ENCODE results near the gene PRKCE. TPM values are rescaled to one million over a fixed set of nuclear protein-coding genes. Genes with fewer than 3 reads are reported as not detected.
A peak's percentile ranks its signal among the peaks of the same experiment; 100 is the strongest.

Gene PRKCE
- total and polyA plus RNA-seq, 7 donors: 3.0 to 21.9 (median 15.8) TPM

- H3K27ac ChIP-seq: peak overlapping the region in 2 of 4 donors; percentile 83 to 87
- H3K36me3 ChIP-seq: no peaks in the 10 kb centered on the region
- intact Hi-C loops (cut with DNase I): loop anchor here (5.0 kb wide), 1 partner anchor 168 kb away; the partner anchor contains the start of gene PRKCE
- no peak for DNase-seq
- no peaks in the 10 kb centered on the region for H3K27me3 ChIP-seq
- H3K9me3 ChIP-seq: no peaks in the 10 kb centered on the region
- TF ChIP-seq EP300 (IDR thresholded peaks at IDR 0.05) (no peak), POLR2A (IDR thresholded peaks at IDR 0.05) (no peak), CTCF (IDR thresholded peaks at IDR 0.05) (no peak), POLR2AphosphoS5 (IDR thresholded peaks at IDR 0.05) (no peak)
- H3K4me3 ChIP-seq: no peak overlapping the region
- 93% methylated on average over 7 of the region's 7 CpGs for WGBS, 2 donors
- peaks cover 0 to 99% (median 85%) of the 10 kb centered on the region in 4 donors for H3K4me1 ChIP-seq
Measured at GRCh38 chr2:45820048-45820447, 168.6 kb downstream of the PRKCE start.

- intact Hi-C loops (cut with DNase I): loop anchor here (2.0 to 5.0 kb wide), 2 partner anchors 63 to 169 kb away; partner anchors contain the start of gene PRKCE
- TF ChIP-seq EP300 (IDR thresholded peaks at IDR 0.05) (peak in 2 of 4 donors; percentile 47 to 73), POLR2A (IDR thresholded peaks at IDR 0.05) (no peak), POLR2AphosphoS5 (IDR thresholded peaks at IDR 0.05) (peak; percentile 6 to 64 (median 57))
- 54 to 78% methylated on average over 9 of the region's 9 CpGs for WGBS, 2 donors
- Histone ChIP-seq H3K4me3 (no peak overlapping the region), H3K27me3 (no peaks in the 10 kb centered on the region), H3K9me3 (no peaks in the 10 kb centered on the region), H3K36me3 (no peaks in the 10 kb centered on the region), H3K4me1 (peaks cover 0 to 95% (median 78%) of the 10 kb centered on the region in 4 donors), H3K27ac (peak overlapping the region; percentile 71 to 87 (median 79))
- DNase-seq: peak; percentile 88
Measured at GRCh38 chr2:45821558-45822271, 170.2 kb downstream of the PRKCE start.

GRCh38 chr2:45822272-45822630 is 170.8 kb downstream of the PRKCE start:
- TF ChIP-seq EP300 (IDR thresholded peaks at IDR 0.05): no peak
- TF ChIP-seq POLR2A (IDR thresholded peaks at IDR 0.05): no peak
- TF ChIP-seq CTCF (IDR thresholded peaks at IDR 0.05): no peak
- no peak for TF ChIP-seq POLR2AphosphoS5 (IDR thresholded peaks at IDR 0.05)
- Histone ChIP-seq H3K4me3 (no peak overlapping the region), H3K36me3 (no peaks in the 10 kb centered on the region), H3K9me3 (no peaks in the 10 kb centered on the region), H3K27me3 (no peaks in the 10 kb centered on the region), H3K4me1 (peaks cover 0 to 95% (median 80%) of the 10 kb centered on the region in 4 donors), H3K27ac (peak overlapping the region; percentile 71 to 87 (median 79))
- no peak for DNase-seq
- intact Hi-C loops (cut with DNase I): loop anchor here (2.0 to 5.0 kb wide), 2 partner anchors 63 to 170 kb away; partner anchors contain the start of gene PRKCE
- 68 to 77% methylated on average over 5 of the region's 5 CpGs for WGBS, 2 donors

- Histone ChIP-seq H3K4me3 (no peak overlapping the region), H3K36me3 (no peaks in the 10 kb centered on the region), H3K9me3 (no peaks in the 10 kb centered on the region), H3K4me1 (peaks cover 0 to 82% (median 72%) of the 10 kb centered on the region in 4 donors), H3K27me3 (no peaks in the 10 kb centered on the region), H3K27ac (peak overlapping the region; percentile 75 to 87 (median 80))
- TF ChIP-seq EP300 (IDR thresholded peaks at IDR 0.05): peak in 2 of 4 donors; percentile 73 to 79
- TF ChIP-seq POLR2A (IDR thresholded peaks at IDR 0.05): no peak
- TF ChIP-seq POLR2AphosphoS5 (IDR thresholded peaks at IDR 0.05): peak; percentile 80 to 85 (median 84)
- TF ChIP-seq CTCF (IDR thresholded peaks at IDR 0.05): peak in 1 of 4 experiments; percentile 12
- intact Hi-C loops (cut with DNase I): loop anchor here (2.0 to 5.0 kb wide), 2 partner anchors 61 to 171 kb away; partner anchors contain the start of gene PRKCE
- WGBS, 2 donors: 91 to 94% methylated on average over 4 of the region's 4 CpGs
- peak; percentile 97 for DNase-seq
Measured at GRCh38 chr2:45823723-45824206, 172.3 kb downstream of the PRKCE start.

- DNase-seq: no peak
- Histone ChIP-seq H3K4me1 (peaks cover 0 to 70% (median 64%) of the 10 kb centered on the region in 4 donors), H3K4me3 (no peak overlapping the region), H3K9me3 (peaks cover 0 to 2% (median 0%) of the 10 kb centered on the region in 4 donors), H3K36me3 (no peaks in the 10 kb centered on the region), H3K27ac (peak overlapping the region; percentile 75 to 87 (median 80)), H3K27me3 (no peaks in the 10 kb centered on the region)
- intact Hi-C loops (cut with DNase I): no loop called here
- WGBS, 2 donors: 76 to 91% methylated on average over 6 of the region's 6 CpGs
- TF ChIP-seq EP300 (IDR thresholded peaks at IDR 0.05) (no peak), POLR2A (IDR thresholded peaks at IDR 0.05) (no peak), CTCF (IDR thresholded peaks at IDR 0.05) (no peak), POLR2AphosphoS5 (IDR thresholded peaks at IDR 0.05) (no peak)
Measured at GRCh38 chr2:45825001-45825651, 173.7 kb downstream of the PRKCE start.

Data from sigmoid colon (tissue), 7 donors.